Spleen (tissue), 7 donors: Measurements from ENCODE around the gene BBIP1.
A peak's percentile ranks its signal among the peaks of the same experiment; 100 is the strongest.

Experiments
- POLR2A ChIP-seq, 3 donors: fragments of 450-650 bp; IDR thresholded peaks; one replicate each; pipeline ENCODE4 v1.5.1; 2017; ENCODE audit warnings: antibody characterized with exemption in 3 of 3, mild to moderate bottlenecking in 1 of 3
- POLR2AphosphoS5 ChIP-seq, 3 donors: sonication (generic); formaldehyde crosslinking; IDR thresholded peaks; one replicate each; pipeline ENCODE4 v1.5.1; 2017; ENCODE audit warnings: antibody characterized with exemption in 3 of 3
- TF ChIP-seq, protein P1 (sequence below), 11 experiments: fragments of 200-600 bp in 7 of 11; fragments of 450-650 bp in 4 of 11; sonication (generic) in 4 of 11; IDR thresholded peaks in 8 of 11; conservative IDR thresholded peaks in 3 of 11; 1 replicate in 7 of 11; 2 replicates in 4 of 11; pipeline versions ENCODE4 v1.4.0 to v1.8.0; 2016 to 2021; ENCODE audit warnings: antibody characterized with exemption in 11 of 11, inconsistent platforms in 4 of 11, mild to moderate bottlenecking in 1 of 11
- donor health status: DM: no; HTN: no; CAD: no; lungs with moderate emphysema.
- donor health status: DM: no; HTN: no; CAD: no.
- donor health status: DM: no; HTN: no; CAD: no.

DNA sequence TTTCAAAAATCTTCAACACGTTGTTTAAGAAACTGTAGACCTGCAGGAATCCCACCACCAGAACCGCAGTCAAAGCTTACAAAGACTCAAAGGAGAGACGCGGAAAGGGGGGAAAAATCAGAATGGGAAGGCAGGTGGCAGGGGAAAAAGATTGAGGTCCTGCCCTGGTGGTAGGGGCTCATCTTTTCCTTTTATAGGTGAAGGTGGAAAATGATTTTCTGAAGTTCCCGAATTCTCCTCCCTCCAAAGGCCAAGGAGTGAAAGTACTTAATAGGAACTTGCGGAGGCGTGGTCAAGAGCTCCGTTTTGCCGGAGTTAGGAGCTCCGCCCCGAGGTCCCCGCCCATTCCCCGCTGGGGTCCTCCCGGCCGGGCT is 724 bp downstream of the BBIP1 start:
- TF ChIP-seq POLR2AphosphoS5 (IDR thresholded peaks at IDR 0.05) = peak in 1 of 3 donors; percentile 78
- TF ChIP-seq, protein P1, sequence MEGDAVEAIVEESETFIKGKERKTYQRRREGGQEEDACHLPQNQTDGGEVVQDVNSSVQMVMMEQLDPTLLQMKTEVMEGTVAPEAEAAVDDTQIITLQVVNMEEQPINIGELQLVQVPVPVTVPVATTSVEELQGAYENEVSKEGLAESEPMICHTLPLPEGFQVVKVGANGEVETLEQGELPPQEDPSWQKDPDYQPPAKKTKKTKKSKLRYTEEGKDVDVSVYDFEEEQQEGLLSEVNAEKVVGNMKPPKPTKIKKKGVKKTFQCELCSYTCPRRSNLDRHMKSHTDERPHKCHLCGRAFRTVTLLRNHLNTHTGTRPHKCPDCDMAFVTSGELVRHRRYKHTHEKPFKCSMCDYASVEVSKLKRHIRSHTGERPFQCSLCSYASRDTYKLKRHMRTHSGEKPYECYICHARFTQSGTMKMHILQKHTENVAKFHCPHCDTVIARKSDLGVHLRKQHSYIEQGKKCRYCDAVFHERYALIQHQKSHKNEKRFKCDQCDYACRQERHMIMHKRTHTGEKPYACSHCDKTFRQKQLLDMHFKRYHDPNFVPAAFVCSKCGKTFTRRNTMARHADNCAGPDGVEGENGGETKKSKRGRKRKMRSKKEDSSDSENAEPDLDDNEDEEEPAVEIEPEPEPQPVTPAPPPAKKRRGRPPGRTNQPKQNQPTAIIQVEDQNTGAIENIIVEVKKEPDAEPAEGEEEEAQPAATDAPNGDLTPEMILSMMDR (IDR thresholded peaks at IDR 0.05 in 8 of 11, conservative IDR thresholded peaks at IDR 0.05 in 3 of 11) = peak in 2 of 11 experiments; percentile 4 to 29
- TF ChIP-seq POLR2A (IDR thresholded peaks at IDR 0.05) = no peak
